Immature natural killer cell (primary cell): Measurements from ENCODE around the gene IKZF2. TPM values are rescaled to one million over a fixed set of nuclear protein-coding genes. Genes with fewer than 3 reads are reported as not detected.
A peak's percentile ranks its signal among the peaks of the same experiment; 100 is the strongest.

Source experiments
- DNase-seq, 3 donors: peaks; one replicate each; pipeline ENCODE4 v3.0.0; 2022; ENCODE audit warnings: mixed read lengths in 1 of 3
- H3K27ac Mint-ChIP-seq, 6 donors: one replicate each; pipeline ENCODE4 v1.8.0; 2020; ENCODE audit warnings: mixed read lengths in 6 of 6, mild to moderate bottlenecking in 5 of 6, inconsistent platforms in 4 of 6, moderate library complexity in 3 of 6
- H3K27me3 Mint-ChIP-seq, 3 donors: one replicate each; pipeline ENCODE4 v1.8.0; 2020 to 2021; ENCODE audit warnings: low read depth in 3 of 3, mild to moderate bottlenecking in 3 of 3, mixed read lengths in 3 of 3, moderate library complexity in 3 of 3, inconsistent platforms in 1 of 3
- H3K36me3 Mint-ChIP-seq, 3 donors: one replicate each; pipeline ENCODE4 v1.8.0; 2020; ENCODE audit warnings: mixed read lengths in 3 of 3, inconsistent platforms in 2 of 3, mild to moderate bottlenecking in 2 of 3
- H3K4me1 Mint-ChIP-seq, 2 donors: one replicate each; pipeline ENCODE4 v1.8.0; 2020; ENCODE audit warnings: inconsistent platforms in 2 of 2, mild to moderate bottlenecking in 2 of 2, mixed read lengths in 2 of 2, moderate library complexity in 1 of 2
- H3K4me3 Mint-ChIP-seq, 5 donors: one replicate each; pipeline ENCODE4 v1.8.0; 2020; ENCODE audit warnings: mild to moderate bottlenecking in 5 of 5, mixed read lengths in 5 of 5, inconsistent platforms in 3 of 5, moderate library complexity in 3 of 5
- H3K9me3 Mint-ChIP-seq, 6 donors: one replicate each; pipeline ENCODE4 v1.8.0; 2020; ENCODE audit warnings: mild to moderate bottlenecking in 6 of 6, mixed read lengths in 6 of 6, inconsistent platforms in 4 of 6, moderate library complexity in 3 of 6
- polyA plus RNA-seq, 3 donors: library from polyadenylated mRNA; unstranded; fragments of 300-500 nt; fragmentation: Illumina TruSeq; gene quantifications; one replicate each; pipeline ENCODE4 v1.2.3, GENCODE V29; 2021

Gene IKZF2
- polyA plus RNA-seq, 3 donors from 2014 or later: 3.6 to 13.6 (median 8.0) TPM

- Mint-ChIP-seq H3K9me3 (peaks cover 0 to 3% (median 0%) of the 10 kb centered on the region in 6 donors), H3K4me3 (peak overlapping the region; percentile 43 to 78 (median 60)), H3K27me3 (peaks cover 0 to 6% (median 0%) of the 10 kb centered on the region in 3 donors), H3K36me3 (peaks cover 14 to 46% (median 38%) of the 10 kb centered on the region in 3 donors), H3K27ac (peak overlapping the region; percentile 19 to 84 (median 68)), H3K4me1 (peaks cover 39 to 65% of the 10 kb centered on the region in 2 donors)
- DNase-seq: no peak
These were observed 135.0 kb downstream of the IKZF2 start for GRCh38 chr2:213016166-213016983.

DNA sequence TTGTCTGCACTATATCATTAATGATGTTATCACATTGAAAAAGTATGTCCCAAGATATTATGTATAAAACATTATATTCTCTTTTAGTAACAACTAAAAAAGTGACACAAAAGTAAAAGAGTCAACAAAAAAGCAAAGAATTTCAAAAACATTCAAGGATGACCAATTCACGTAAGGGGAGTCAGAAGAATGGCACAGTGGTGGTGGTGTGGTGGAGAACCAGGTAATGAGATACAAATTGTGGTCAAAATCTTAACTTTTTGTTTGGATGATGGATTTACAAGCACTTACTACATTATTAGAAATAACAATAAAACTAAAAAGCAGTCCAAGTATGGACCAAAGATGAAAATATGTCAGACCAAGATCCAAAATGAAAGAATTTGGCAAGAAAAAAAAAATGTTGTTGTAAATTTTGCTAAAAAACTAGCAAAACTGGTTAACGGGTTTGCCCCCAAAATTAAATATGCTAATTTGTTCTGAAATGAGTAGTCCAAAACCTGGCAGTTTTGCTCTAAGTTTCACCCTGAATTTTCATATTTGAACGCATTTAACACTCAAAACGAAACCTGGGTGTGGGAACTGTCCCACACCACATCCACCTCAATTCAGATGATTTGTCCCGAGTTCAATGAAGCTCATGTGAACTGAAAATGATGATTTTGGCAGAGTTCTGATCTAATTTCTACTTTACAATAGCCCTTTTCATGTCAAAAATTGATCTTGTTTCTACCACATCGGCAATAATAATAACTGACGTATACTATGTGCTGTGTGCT lies 135.8 kb downstream of the IKZF2 start:
- peak; percentile 46 to 52 (median 48) for DNase-seq
- Mint-ChIP-seq H3K4me1 (peaks cover 41 to 68% of the 10 kb centered on the region in 2 donors), H3K4me3 (peak overlapping the region; percentile 43 to 78 (median 60)), H3K27ac (peak overlapping the region; percentile 19 to 84 (median 68)), H3K27me3 (peaks cover 0 to 8% (median 0%) of the 10 kb centered on the region in 3 donors), H3K9me3 (peaks cover 0 to 3% (median 0%) of the 10 kb centered on the region in 6 donors), H3K36me3 (peaks cover 18 to 51% (median 44%) of the 10 kb centered on the region in 3 donors)

- DNase-seq: no peak
- H3K36me3 Mint-ChIP-seq: peaks cover 25 to 63% (median 60%) of the 10 kb centered on the region in 3 donors
- peaks cover 45 to 84% of the 10 kb centered on the region in 2 donors for H3K4me1 Mint-ChIP-seq
- H3K9me3 Mint-ChIP-seq: peaks cover 0 to 3% (median 0%) of the 10 kb centered on the region in 6 donors
- H3K27ac Mint-ChIP-seq: peak overlapping the region in 1 of 6 donors; percentile 75
- H3K4me3 Mint-ChIP-seq: no peak overlapping the region
- H3K27me3 Mint-ChIP-seq: peaks cover 0 to 8% (median 0%) of the 10 kb centered on the region in 3 donors
These were observed 137.4 kb downstream of the IKZF2 start for GRCh38 chr2:213013979-213014378.

- Mint-ChIP-seq H3K9me3 (no peaks in the 10 kb centered on the region), H3K27ac (no peak overlapping the region), H3K27me3 (peaks cover 0 to 10% (median 0%) of the 10 kb centered on the region in 3 donors), H3K4me1 (peaks cover 30 to 63% of the 10 kb centered on the region in 2 donors), H3K4me3 (no peak overlapping the region), H3K36me3 (peaks cover 30 to 59% (median 57%) of the 10 kb centered on the region in 3 donors)
- DNase-seq: no peak
These were observed 139.9 kb downstream of the IKZF2 start for GRCh38 chr2:213011505-213011904.

- Mint-ChIP-seq H3K9me3 (no peaks in the 10 kb centered on the region), H3K27ac (peak overlapping the region in 2 of 6 donors; percentile 3 to 22), H3K4me3 (no peak overlapping the region), H3K27me3 (peaks cover 0 to 4% (median 0%) of the 10 kb centered on the region in 3 donors), H3K36me3 (peaks cover 36 to 55% (median 52%) of the 10 kb centered on the region in 3 donors), H3K4me1 (peaks cover 29 to 63% of the 10 kb centered on the region in 2 donors)
- no peak for DNase-seq
These were observed 141.2 kb downstream of the IKZF2 start for GRCh38 chr2:213010106-213010779.

- H3K4me1 Mint-ChIP-seq: peaks cover 30 to 68% of the 10 kb centered on the region in 2 donors
- H3K4me3 Mint-ChIP-seq: no peak overlapping the region
- no peaks in the 10 kb centered on the region for H3K9me3 Mint-ChIP-seq
- DNase-seq: no peak
- H3K27ac Mint-ChIP-seq: no peak overlapping the region
- H3K27me3 Mint-ChIP-seq: peaks cover 0 to 4% (median 0%) of the 10 kb centered on the region in 3 donors
- H3K36me3 Mint-ChIP-seq: peaks cover 42 to 58% (median 57%) of the 10 kb centered on the region in 3 donors
These were observed 144.0 kb downstream of the IKZF2 start for GRCh38 chr2:213007290-213007838.

- no peaks in the 10 kb centered on the region for H3K9me3 Mint-ChIP-seq
- H3K27ac Mint-ChIP-seq: peak overlapping the region in 5 of 6 donors; percentile 1 to 59 (median 7)
- H3K4me3 Mint-ChIP-seq: no peak overlapping the region
- H3K4me1 Mint-ChIP-seq: peaks cover 39 to 64% of the 10 kb centered on the region in 2 donors
- no peak for DNase-seq
- peaks cover 21 to 31% (median 30%) of the 10 kb centered on the region in 3 donors for H3K36me3 Mint-ChIP-seq
- H3K27me3 Mint-ChIP-seq: peaks cover 0 to 3% (median 2%) of the 10 kb centered on the region in 3 donors
These were observed 147.1 kb downstream of the IKZF2 start for GRCh38 chr2:213004197-213004821.

DNA sequence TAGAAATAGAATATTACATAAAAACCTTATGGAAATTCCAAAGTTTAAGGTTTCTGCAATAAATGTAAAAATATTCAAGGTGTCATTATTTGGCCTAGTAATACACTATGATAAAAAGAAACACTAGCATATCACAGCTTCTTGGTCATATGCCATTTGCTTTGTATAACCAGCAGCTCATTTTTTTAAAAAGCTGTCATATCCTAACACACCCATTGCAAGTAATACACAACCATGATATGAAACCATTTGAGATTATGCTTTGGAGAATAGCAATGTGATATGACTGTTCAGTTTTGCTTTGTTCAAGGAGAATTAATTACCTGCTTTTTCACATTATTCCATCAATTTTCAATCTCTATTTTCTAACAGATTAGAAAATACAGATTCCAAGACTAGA lies 149.0 kb downstream of the IKZF2 start:
- Mint-ChIP-seq H3K9me3 (no peaks in the 10 kb centered on the region), H3K4me3 (no peak overlapping the region), H3K27me3 (peaks cover 0 to 3% (median 2%) of the 10 kb centered on the region in 3 donors), H3K27ac (peak overlapping the region in 1 of 6 donors; percentile 87), H3K36me3 (peaks cover 18 to 27% (median 23%) of the 10 kb centered on the region in 3 donors), H3K4me1 (peaks cover 50 to 80% of the 10 kb centered on the region in 2 donors)
- no peak for DNase-seq

DNA sequence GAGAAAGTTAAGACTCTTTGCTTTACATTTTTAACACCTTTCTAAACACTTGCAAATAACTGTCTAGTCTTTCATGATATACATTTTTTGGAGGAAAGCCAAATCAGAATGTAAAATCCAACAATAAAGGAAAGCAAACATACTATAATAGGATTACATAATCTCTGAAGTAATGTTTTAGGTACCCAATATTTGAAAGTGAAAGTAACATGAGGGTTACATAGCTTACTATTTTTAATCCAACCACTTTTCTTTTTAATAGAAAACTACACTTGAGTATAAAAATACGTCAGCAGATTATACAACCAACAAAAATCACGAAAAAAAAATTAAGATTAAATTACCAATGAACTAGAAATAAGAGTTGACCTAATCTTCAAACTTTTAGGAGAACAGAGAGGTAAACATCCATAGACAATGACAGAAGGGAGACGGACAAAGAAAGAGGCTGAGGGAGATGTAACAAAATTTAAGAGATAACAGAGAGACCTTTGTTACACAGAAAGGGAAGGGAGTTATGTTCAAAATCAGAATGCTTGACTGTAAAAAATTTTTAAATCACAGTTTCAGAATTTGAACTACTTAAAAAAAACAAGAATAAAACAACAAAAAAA lies 150.0 kb downstream of the IKZF2 start:
- DNase-seq: peak; percentile 7 to 32 (median 17)
- H3K27me3 Mint-ChIP-seq: peaks cover 0 to 3% (median 0%) of the 10 kb centered on the region in 3 donors
- peak overlapping the region; percentile 69 to 90 (median 88) for H3K27ac Mint-ChIP-seq
- peak overlapping the region; percentile 74 to 87 (median 83) for H3K4me3 Mint-ChIP-seq
- H3K4me1 Mint-ChIP-seq: peaks cover 55 to 85% of the 10 kb centered on the region in 2 donors
- H3K36me3 Mint-ChIP-seq: peaks cover 11 to 19% (median 14%) of the 10 kb centered on the region in 3 donors
- no peaks in the 10 kb centered on the region for H3K9me3 Mint-ChIP-seq

GRCh38 chr2:212998626-212999359 lies 152.6 kb downstream of the IKZF2 start:
- Mint-ChIP-seq H3K27ac (no peak overlapping the region), H3K27me3 (peaks cover 0 to 3% (median 0%) of the 10 kb centered on the region in 3 donors), H3K4me3 (no peak overlapping the region), H3K4me1 (peaks cover 37 to 63% of the 10 kb centered on the region in 2 donors), H3K36me3 (peaks cover 0 to 21% (median 7%) of the 10 kb centered on the region in 3 donors), H3K9me3 (no peaks in the 10 kb centered on the region)
- DNase-seq: no peak

GRCh38 chr2:212997526-212998020 lies 153.8 kb downstream of the IKZF2 start:
- Mint-ChIP-seq H3K4me1 (peaks cover 35 to 56% of the 10 kb centered on the region in 2 donors), H3K36me3 (peaks cover 0 to 32% (median 18%) of the 10 kb centered on the region in 3 donors)

More at GRCh38 chr2:212997526-212998020, 153.8 kb downstream of the IKZF2 start:
- H3K9me3 Mint-ChIP-seq: no peaks in the 10 kb centered on the region
- H3K27ac Mint-ChIP-seq: peak overlapping the region in 5 of 6 donors; percentile 17 to 51 (median 41)
- H3K27me3 Mint-ChIP-seq: peaks cover 0 to 3% (median 0%) of the 10 kb centered on the region in 3 donors
- DNase-seq: no peak
- H3K4me3 Mint-ChIP-seq: peak overlapping the region in 4 of 5 donors; percentile 2 to 55 (median 18)
